ENCODE measurements around the gene LMTK2.

LMTK2 gene

GRCh38 chr7:98090116-98090515 lies 16.5 kb upstream of the LMTK2 start:
- Histone ChIP-seq H3K9me2 (replicated peaks; ENCODE audit: insufficient read depth, low read length) (no peaks in the 10 kb centered on the region), H4K20me1 (ENCODE audit: low read depth, low read length) (0 out of 2 replicates have a peak, but pooled peaks cover 2% of the 10 kb centered on the region), H3F3A (ENCODE audit: insufficient read depth) (no peaks in the 10 kb centered on the region), H3K79me2 (ENCODE audit: insufficient read depth, low read length) (no peaks in the 10 kb centered on the region), H2AFZ (ENCODE audit: low read depth, low read length, severe bottlenecking) (no peak overlapping the region), H3K9me3 (ENCODE audit: insufficient read depth, low read length) (no peaks in the 10 kb centered on the region), H3K27me3 (ENCODE audit: low read length) (no peaks in the 10 kb centered on the region), H3K4me2 (ENCODE audit: low read depth, low read length, poor library complexity, severe bottlenecking) (no peak overlapping the region), H3K27ac (ENCODE audit: low read depth, low read length) (no peak overlapping the region), H3K9ac (ENCODE audit: low read length) (no peak overlapping the region), H3K36me3 (ENCODE audit: low read length) (no peaks in the 10 kb centered on the region), H3K4me3 (ENCODE audit: insufficient read depth, low read length, poor library complexity, severe bottlenecking) (no peak overlapping the region)
- TF ChIP-seq EZH2phosphoT487 (conservative IDR thresholded peaks at IDR 0.05; ENCODE audit: low read length) (no peak), CTCF (IDR thresholded peaks at IDR 0.05; ENCODE audit: insufficient read depth, low read length, poor library complexity, severe bottlenecking) (no peak)

- no peaks in the 10 kb centered on the region for H3K36me3 ChIP-seq (ENCODE audit: low read length)
- no peak overlapping the region for H3K4me2 ChIP-seq (ENCODE audit: low read depth, low read length, poor library complexity, severe bottlenecking)
- H3K9me3 ChIP-seq (ENCODE audit: insufficient read depth, low read length) = peaks cover 3% of the 10 kb centered on the region; the same call in 1 of the 2 replicates
- TF ChIP-seq CTCF (IDR thresholded peaks at IDR 0.05; ENCODE audit: insufficient read depth, low read length, poor library complexity, severe bottlenecking) (no peak), EZH2phosphoT487 (conservative IDR thresholded peaks at IDR 0.05; ENCODE audit: low read length) (no peak)
- no peak overlapping the region for H3K4me3 ChIP-seq (ENCODE audit: insufficient read depth, low read length, poor library complexity, severe bottlenecking)
- 0 out of 2 replicates have a peak, but pooled peaks cover 2% of the 10 kb centered on the region for H4K20me1 ChIP-seq (ENCODE audit: low read depth, low read length)
- H3K9ac ChIP-seq (ENCODE audit: low read length) = no peak overlapping the region
- no peaks in the 10 kb centered on the region for H3K9me2 ChIP-seq (replicated peaks; ENCODE audit: insufficient read depth, low read length)
- H3K27ac ChIP-seq (ENCODE audit: low read depth, low read length) = no peak overlapping the region
- no peaks in the 10 kb centered on the region for H3F3A ChIP-seq (ENCODE audit: insufficient read depth)
- H2AFZ ChIP-seq (ENCODE audit: low read depth, low read length, severe bottlenecking) = no peak overlapping the region
- no peaks in the 10 kb centered on the region for H3K27me3 ChIP-seq (ENCODE audit: low read length)
- no peaks in the 10 kb centered on the region for H3K79me2 ChIP-seq (ENCODE audit: insufficient read depth, low read length)
Observed at GRCh38 chr7:98091061-98091460, 15.6 kb upstream of the LMTK2 start.

- Histone ChIP-seq H3K4me2 (ENCODE audit: low read depth, low read length, poor library complexity, severe bottlenecking) (no peak overlapping the region), H2AFZ (ENCODE audit: low read depth, low read length, severe bottlenecking) (no peak overlapping the region), H3K27me3 (ENCODE audit: low read length) (no peaks in the 10 kb centered on the region), H3K9ac (ENCODE audit: low read length) (no peak overlapping the region), H4K20me1 (ENCODE audit: low read depth, low read length) (0 out of 2 replicates have a peak, but pooled peaks cover 2% of the 10 kb centered on the region), H3K36me3 (ENCODE audit: low read length) (no peaks in the 10 kb centered on the region), H3K9me2 (replicated peaks; ENCODE audit: insufficient read depth, low read length) (no peaks in the 10 kb centered on the region), H3K79me2 (ENCODE audit: insufficient read depth, low read length) (no peaks in the 10 kb centered on the region), H3K9me3 (ENCODE audit: insufficient read depth, low read length) (peaks cover 5% of the 10 kb centered on the region; the same call in 1 of the 2 replicates), H3K4me3 (ENCODE audit: insufficient read depth, low read length, poor library complexity, severe bottlenecking) (no peak overlapping the region), H3K27ac (ENCODE audit: low read depth, low read length) (no peak overlapping the region), H3F3A (ENCODE audit: insufficient read depth) (no peaks in the 10 kb centered on the region)
- no peak for TF ChIP-seq CTCF (IDR thresholded peaks at IDR 0.05; ENCODE audit: insufficient read depth, low read length, poor library complexity, severe bottlenecking)
- TF ChIP-seq EZH2phosphoT487 (conservative IDR thresholded peaks at IDR 0.05; ENCODE audit: low read length) = no peak
Observed at GRCh38 chr7:98091523-98091922, 15.1 kb upstream of the LMTK2 start.

Data from SU-DHL-6 (cell line).